ENCODE measurements around the gene HBEGF.

The HBEGF gene

DNA sequence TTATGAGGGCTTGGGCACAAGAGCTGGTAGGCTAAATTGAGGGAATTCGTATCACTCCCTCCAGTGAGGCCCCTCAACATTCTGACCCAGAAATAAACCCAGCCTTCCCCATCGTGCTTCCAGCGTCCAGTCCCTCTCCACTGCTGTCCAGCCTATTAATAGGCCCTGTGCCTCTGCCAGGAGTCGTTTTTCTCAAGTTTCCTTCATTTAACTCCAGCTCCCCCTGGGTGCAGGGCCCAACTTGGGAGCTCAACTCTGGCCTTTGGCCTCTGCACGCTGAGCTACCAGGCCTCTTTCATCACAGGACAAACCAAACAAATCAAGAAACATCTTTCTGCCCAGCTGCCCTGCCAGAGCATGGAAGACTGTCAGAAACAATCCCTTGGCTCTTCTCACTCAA is 10.0 kb downstream of the HBEGF start:
- no peak for DNase-seq (ENCODE audit: low read depth in 2 of 2)

GRCh38 chr5:140331638-140332037 is 14.8 kb downstream of the HBEGF start:
- DNase-seq (ENCODE audit: low read depth in 2 of 2): no peak

DNA sequence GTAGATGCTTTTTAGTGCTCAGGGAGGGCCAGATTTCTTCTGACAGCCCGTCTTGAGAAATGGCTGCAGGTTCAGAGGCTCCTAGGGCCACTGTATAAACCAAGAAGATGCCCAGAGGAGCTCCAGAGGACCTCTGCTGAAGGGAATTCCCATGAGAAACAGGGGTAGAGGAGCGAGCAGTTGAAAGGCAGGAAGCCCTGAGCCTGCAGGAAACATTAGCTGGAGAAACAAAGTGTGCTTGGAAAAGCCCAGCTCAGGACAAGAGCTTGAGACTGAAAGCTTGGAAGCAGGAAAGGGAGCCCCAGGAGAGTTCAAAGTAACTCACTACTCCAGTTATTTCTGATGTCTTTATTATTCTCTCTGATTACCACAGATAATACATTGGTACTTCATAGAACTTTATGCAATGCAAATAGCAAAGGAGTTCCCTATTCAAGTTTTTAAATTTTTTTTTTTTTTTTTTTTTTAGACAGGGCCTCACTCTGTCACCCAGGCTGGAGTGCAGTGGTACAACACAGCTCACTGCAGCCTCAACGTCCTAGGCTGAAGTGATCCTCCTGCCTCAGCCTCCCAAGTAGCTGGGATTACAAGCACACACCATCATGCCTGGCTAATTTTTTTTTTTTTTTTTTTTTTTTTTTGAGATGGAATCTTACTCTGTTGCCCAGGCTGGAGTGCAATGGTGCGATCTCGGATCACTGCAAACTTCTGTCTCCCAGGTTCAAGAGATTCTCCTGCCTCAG is 16.5 kb downstream of the HBEGF start:
- DNase-seq (ENCODE audit: low read depth in 2 of 2): no peak

GRCh38 chr5:140328036-140328764 is 18.2 kb downstream of the HBEGF start:
- DNase-seq (ENCODE audit: low read depth in 2 of 2): no peak

DNA sequence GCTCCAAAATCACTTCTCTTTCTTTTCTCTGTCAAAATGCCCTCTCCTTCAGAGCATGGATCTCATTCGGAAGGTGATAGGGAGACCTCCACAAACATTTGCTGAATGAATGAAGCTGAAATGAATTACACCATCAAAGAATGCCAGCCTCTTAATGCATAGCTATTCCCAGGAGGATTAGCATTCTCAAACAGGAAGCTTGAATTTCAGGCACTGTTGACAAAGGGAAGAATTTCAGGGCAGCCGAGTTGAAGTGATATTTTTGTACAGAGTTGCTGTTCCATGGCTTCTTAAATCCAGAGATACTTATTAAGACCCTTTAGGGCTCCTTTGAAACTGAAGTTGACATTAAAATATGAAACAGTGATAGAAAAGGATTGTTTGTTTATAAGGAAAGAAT is 18.8 kb downstream of the HBEGF start:
- DNase-seq (ENCODE audit: low read depth in 2 of 2): no peak

DNA sequence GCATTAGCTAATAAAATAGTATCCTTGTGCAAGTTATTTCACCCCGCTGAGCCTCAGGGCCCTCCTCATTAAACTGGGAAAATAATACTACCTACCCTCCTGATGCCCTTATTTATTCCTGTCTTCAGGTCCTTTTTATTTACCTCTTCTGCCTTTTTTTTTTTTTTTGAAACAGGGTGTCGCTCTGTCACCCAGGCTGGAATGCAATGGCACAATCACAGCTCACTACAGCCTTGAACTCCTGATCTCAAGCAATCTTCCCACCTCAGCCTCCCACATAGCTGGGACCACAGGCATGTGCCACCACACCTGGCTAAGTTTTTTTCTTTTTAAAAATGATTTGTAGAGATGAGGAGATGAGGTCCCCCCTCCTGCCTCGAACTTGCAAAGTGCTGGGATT is 20.9 kb downstream of the HBEGF start:
- DNase-seq (ENCODE audit: low read depth in 2 of 2): no peak

- DNase-seq (ENCODE audit: low read depth in 2 of 2): no peak
These were observed 21.7 kb downstream of the HBEGF start for GRCh38 chr5:140324617-140325241.

GRCh38 chr5:140324041-140324600 is 22.3 kb downstream of the HBEGF start:
- no peak for DNase-seq (ENCODE audit: low read depth in 2 of 2)

- no peak for DNase-seq (ENCODE audit: low read depth in 2 of 2)
These were observed 23.4 kb downstream of the HBEGF start for GRCh38 chr5:140322751-140323731.

- DNase-seq (ENCODE audit: low read depth in 2 of 2): no peak
These were observed 24.6 kb downstream of the HBEGF start for GRCh38 chr5:140321796-140322195.

GRCh38 chr5:140319833-140320232 is 26.6 kb downstream of the HBEGF start:
- DNase-seq (ENCODE audit: low read depth in 2 of 2): no peak

DNA sequence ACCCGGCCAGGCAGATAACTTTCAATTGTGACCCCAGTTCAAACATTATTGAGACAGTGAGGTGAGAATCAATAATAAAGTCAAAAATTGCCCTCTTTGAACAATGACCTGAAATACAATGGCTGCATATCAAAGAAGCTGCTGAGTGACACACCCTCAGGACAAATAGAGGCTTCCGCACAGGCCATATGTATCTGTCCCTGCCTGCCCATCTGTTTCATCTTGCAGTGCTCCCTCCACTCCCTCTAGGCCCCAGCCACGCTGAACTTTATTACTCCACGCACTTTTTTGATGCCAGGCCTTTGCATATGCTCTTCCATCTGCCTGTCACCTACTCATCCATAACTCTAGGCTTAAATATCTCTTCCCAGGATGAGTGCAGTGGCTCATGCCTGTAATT is 27.6 kb downstream of the HBEGF start:
- DNase-seq (ENCODE audit: low read depth in 2 of 2): no peak

DNA sequence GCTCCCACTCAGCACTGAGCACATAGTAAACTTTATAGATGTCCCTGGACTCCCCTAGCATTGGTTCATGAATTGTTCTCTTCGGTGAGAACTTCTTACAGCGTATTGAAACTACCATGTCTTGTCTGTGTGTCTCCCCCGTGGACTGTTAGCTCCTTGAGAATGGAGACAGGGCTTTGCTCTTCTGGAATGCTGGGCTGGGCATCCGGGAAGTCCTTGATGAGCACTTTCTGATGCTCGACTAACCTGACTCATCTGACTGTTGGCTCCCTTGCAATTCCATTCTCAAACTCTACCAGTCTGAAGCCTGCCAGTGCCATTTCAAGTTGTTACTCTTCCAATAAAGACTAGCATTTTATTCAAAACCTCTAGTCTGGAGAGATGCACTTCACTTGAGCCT is 28.5 kb downstream of the HBEGF start:
- DNase-seq (ENCODE audit: low read depth in 2 of 2): no peak

- no peak for DNase-seq (ENCODE audit: low read depth in 2 of 2)
These were observed 33.6 kb downstream of the HBEGF start for GRCh38 chr5:140312791-140313189.

DNA sequence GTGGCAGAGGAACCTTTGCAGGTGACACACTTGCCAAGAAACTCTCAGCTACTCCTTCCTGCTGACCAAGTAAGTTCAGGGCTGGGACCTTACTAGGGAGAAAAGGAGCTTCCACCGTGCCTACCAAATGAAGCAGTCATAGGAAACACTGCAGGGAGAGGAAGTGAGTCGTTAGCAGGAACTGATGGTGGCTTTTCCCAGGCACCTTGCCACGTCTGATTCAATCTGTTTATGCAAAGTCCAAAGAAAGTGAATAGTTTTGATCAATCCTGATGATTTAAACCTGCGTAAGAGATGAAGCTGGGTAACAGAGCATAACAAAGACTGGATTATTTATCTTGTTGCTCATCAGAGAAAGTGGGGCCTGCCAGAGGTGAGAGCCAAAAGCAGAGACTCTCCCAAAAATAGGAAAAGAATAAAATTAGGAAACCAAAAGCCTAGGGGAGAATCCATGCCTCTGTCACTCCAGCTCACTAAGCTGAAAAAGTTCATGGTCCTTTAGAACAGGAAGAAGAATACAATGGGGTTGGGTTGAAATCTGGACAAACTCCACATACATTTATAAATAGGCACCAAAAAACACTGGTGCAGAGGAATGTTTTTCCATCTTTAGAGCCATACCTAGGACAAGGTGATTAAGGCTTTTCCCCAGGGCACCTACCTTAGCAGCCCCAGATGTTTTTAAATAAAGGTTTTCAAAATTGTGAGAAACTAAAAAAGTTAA is 34.2 kb downstream of the HBEGF start:
- DNase-seq (ENCODE audit: low read depth in 2 of 2): no peak

- DNase-seq (ENCODE audit: low read depth in 2 of 2): no peak
These were observed 35.4 kb downstream of the HBEGF start for GRCh38 chr5:140311011-140311467.

DNA sequence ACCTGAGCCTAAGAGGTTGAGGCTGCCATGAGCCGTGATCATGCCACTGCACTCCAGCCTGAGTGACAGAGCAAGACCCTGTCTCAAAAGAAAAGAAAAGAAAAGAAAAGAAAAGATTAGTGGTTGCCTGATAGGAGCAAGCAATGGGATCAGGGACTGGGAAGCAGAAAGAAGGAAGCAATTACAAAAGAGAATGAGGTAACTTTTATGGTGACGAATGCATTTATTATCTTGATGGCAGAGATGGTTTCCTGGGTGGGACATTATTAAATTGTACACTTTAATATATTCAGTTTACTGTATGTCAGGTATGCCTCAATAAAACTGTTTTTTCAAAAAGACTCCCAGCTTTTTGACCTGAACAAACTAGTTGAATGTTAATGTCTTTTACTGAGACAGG is 36.0 kb downstream of the HBEGF start:
- no peak for DNase-seq (ENCODE audit: low read depth in 2 of 2)

- DNase-seq (ENCODE audit: low read depth in 2 of 2): no peak
These were observed 36.6 kb downstream of the HBEGF start for GRCh38 chr5:140309706-140310249.

DNA sequence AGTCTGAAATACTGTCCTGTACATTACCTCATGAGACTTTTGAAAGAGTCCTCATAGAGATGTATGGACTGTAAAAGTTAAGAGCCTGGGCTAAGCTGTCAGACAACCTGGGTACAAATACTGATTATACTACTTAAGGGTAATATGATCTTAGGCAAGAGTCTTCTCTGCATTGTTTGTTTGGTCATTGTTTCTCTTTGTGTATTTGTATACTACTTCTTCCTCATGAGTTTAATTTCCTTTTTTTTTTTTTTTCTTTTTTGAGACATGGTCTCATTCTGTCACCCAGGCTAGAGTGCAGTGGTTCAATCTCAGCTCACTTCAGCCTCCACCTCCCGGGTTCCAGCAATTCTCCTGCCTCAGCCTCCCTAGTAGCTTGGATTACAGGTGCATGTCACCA is 40.9 kb downstream of the HBEGF start:
- no peak for DNase-seq (ENCODE audit: low read depth in 2 of 2)

DNA sequence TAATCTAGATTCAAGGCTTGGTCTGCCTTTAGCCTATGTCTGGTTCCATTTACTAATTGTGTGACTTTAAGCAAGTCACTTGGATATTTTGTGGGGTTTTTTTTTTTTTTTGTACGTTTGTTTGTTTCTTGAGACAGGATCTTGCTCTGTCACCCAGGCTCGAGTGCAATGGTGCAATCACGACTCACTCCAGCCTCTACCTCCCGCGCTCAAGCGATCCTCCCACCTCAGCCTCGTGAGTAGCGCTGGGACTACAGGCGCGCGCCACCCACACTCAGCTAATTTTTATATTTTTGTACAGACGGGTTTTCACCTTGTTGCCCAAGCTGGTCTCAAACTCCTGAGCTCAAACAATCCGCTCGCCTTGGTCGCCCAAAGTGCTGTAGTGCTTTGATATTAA is 42.4 kb downstream of the HBEGF start:
- DNase-seq (ENCODE audit: low read depth in 2 of 2): no peak

Data from stimulated activated CD8-positive, alpha-beta memory T cell treated with anti-CD3 and anti-CD28 coated beads, Interleukin-15, amount 100 ng/mL, for 4 hours (primary cell).